GM18951 (cell line): ENCODE measurements around the gene SHISA4.

ENCODE experiments used
- POLR2A ChIP-seq: IDR thresholded peaks from 4 replicates; pipeline ENCODE4 v1.6.1; 2011; ENCODE audit warnings: mild to moderate bottlenecking; ENCODE audit not compliant: insufficient read length, insufficient read depth; ENCODE audit errors: extremely low read depth
- in situ Hi-C: fragments of 300-500 bp; cut with MboI; formaldehyde crosslinking; loops from one replicate; pipeline ENCODE4 v1.12.0; 2022; ENCODE audit warnings: low sequenced_read_pairs, mixed read lengths, inconsistent platforms; ENCODE audit not compliant: unreplicated experiment

SHISA4 gene

GRCh38 chr1:201859424-201859823, 29.3 kb upstream of the SHISA4 start:
- in situ Hi-C loops, result no loop called here
- no peak for TF ChIP-seq POLR2A

GRCh38 chr1:201861448-201861847, 27.2 kb upstream of the SHISA4 start:
- in situ Hi-C loops, result no loop called here
- no peak for TF ChIP-seq POLR2A

DNA sequence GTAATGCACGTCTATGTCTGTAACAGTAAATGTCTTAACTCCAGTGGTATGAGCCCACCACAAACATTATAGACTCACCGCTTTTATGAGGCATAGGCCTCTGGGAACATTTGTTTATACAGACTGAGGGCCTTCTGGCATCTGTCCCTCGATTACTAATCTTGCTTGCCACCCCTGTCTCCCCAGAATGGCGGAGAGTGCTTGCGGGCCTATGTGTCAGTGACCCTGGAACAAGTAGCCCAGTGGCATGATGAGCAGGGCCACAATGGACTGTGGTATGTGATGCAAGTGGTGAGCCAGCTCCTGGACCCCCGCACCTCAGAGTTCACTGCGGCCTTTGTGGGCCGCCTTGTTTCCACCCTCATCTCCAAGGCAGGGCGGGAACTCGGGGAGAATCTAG, 18.3 kb upstream of the SHISA4 start:
- TF ChIP-seq POLR2A, result no peak
- in situ Hi-C loops, result no loop called here

DNA sequence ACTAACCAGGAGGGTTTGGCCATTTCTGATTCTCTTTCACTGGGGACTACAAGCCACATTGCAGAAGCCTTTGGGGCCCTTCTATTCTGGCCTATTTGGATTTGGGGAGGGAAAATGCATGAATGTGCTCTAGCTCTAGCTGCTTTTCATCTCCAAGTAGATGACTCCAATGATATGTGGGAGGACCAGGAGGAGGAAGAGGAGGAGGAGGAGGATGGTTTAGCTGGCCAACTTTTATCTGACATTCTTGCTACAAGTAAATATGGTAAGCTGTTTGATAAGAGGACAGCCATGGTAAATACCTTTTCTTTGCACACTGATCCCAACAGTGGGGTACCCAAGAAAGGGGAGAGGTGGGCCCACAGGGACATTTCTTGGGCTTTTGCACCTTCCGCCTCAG, 14.0 kb upstream of the SHISA4 start:
- in situ Hi-C loops, result no loop called here
- no peak for TF ChIP-seq POLR2A

GRCh38 chr1:201876148-201876818, 12.4 kb upstream of the SHISA4 start:
- in situ Hi-C loops, result no loop called here
- no peak for TF ChIP-seq POLR2A

- in situ Hi-C loops, result no loop called here
- TF ChIP-seq POLR2A, result no peak
Observed at GRCh38 chr1:201877877-201878401, 10.8 kb upstream of the SHISA4 start.

DNA sequence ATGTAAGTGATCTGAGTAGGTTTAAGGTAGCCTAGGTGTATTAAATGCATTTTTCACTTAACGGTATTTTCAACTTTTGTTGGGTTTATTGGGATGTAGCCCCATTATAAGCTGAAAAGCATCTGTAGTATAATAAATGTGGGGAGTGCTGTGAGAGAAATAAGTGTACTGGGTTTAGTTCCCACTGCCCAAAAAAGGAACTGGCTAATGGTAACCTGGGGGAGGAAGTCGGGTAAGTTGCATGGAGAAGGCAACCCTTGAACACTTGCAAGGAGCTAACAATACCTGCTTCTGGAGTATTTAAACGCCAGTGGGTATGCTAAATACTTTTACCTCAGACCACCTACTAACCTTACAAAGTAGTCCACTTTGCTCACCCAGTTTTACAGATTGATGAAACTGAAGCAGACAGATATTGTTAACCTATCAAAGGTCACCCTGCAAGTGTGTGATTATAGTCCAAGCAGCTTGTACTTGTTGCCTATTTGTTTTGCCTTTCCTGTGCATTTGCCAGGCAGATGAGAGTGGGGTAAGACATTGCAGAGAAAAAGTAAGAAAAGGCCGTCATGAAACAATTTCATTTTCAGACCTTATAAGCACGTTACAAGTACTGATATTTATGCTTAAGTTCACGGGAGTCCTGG, 7.6 kb upstream of the SHISA4 start:
- no peak for TF ChIP-seq POLR2A
- in situ Hi-C loops, result no loop called here

- in situ Hi-C loops, result no loop called here
- TF ChIP-seq POLR2A, result no peak
Observed at GRCh38 chr1:201881617-201882016, 7.1 kb upstream of the SHISA4 start.

DNA sequence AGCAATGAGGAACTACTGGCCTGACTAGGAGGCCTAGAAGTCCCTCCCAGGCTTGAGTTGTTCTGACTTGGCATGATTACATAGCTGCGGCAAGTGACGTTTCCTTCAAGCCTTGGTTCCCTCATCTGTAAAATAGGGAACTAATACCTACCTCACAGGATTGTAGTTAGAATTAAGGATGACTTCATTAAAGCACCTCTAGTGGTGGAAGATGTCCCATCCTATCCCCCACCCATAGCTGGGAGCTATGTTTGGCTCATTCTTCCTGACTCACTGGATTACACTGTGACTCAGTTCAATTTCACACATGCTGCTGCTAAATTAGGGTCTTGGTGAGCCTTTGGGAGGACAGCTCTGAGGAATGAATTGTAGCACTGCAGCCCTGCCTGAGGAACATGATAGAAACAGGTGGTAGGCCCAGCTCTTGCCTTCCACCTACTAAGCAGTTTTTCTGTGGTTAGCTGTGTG, 6.0 kb upstream of the SHISA4 start:
- no peak for TF ChIP-seq POLR2A
- in situ Hi-C loops, result no loop called here

DNA sequence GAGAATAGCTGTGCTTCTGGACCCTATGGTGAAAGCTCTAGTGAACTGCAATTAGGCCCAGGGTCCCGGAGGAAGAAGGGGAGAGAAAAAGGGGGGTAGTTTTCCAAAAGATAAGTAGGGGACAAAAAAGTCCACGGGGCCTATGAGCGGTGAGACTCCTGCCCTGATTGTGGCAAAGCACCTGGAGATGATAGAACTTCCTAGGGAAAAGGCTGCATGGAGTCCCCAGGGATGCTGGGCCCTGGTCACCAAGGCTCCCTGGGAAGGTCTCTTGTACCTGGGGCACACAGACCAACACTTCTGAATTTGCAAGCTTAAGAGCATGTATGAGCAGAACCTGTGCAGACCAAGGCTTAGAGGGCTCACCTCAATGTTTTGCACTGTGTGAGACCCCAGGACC, 5.4 kb upstream of the SHISA4 start:
- no peak for TF ChIP-seq POLR2A
- in situ Hi-C loops, result no loop called here

GRCh38 chr1:201883786-201884185, 4.9 kb upstream of the SHISA4 start:
- no peak for TF ChIP-seq POLR2A
- in situ Hi-C loops, result no loop called here

DNA sequence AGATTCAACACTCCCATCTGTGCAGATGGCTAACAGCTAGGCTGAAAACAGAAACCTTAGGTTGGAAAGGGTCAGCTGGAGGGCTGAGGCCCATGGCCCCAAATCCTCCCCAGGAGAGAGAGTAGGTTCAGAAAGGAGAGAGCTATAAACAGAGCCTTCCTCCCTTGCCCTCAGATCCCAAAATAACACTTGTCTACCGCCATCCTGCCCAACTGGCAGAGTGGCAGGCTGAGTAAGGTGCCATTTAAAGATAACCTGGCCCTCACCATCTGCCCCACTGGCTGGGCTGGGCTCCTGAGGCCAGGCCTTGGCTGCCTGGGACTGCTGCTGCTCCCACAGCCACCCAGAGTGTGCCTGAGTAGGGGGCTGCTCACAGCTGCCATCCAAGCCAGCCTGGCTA, 4.3 kb upstream of the SHISA4 start:
- in situ Hi-C loops, result no loop called here
- TF ChIP-seq POLR2A, result no peak

DNA sequence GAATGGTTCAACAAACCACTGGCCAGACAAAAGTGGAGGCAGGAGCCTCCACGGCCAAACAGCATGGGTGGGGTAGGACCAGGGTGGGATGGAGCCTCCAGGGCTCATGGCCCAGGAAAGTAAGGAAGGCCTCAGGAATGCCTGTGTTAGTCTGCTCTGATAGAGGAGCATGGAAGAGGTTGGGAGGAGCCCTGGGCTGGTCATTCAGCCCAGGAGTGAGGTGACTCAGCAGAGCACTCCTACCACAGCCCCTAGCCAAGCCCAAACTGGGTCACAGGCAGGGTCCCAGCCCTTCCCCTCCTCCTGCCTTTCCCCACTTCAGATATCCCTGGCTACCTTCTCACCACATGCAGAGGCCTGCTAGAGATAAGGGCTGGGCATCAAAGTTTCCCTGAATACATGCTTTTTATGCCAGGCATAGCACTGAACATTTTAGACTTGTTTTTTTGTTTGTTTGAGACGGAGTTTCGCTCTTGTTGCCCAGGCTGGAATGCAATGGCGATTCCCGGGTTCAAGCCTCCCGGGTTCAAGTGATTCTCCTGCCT, 3.1 kb upstream of the SHISA4 start:
- in situ Hi-C loops, result no loop called here

More for the DNA sequence above, 3.1 kb upstream of the SHISA4 start:
- TF ChIP-seq POLR2A, result no peak
